ENCODE measurements around the gene KCTD14.
"Not testable (repeated sequence)": the region's sequence is repeated elsewhere in the genome, so short reads cannot be mapped to it uniquely, and the experiment has no call there.

Gene KCTD14, protein sequence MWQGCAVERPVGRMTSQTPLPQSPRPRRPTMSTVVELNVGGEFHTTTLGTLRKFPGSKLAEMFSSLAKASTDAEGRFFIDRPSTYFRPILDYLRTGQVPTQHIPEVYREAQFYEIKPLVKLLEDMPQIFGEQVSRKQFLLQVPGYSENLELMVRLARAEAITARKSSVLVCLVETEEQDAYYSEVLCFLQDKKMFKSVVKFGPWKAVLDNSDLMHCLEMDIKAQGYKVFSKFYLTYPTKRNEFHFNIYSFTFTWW

DNA sequence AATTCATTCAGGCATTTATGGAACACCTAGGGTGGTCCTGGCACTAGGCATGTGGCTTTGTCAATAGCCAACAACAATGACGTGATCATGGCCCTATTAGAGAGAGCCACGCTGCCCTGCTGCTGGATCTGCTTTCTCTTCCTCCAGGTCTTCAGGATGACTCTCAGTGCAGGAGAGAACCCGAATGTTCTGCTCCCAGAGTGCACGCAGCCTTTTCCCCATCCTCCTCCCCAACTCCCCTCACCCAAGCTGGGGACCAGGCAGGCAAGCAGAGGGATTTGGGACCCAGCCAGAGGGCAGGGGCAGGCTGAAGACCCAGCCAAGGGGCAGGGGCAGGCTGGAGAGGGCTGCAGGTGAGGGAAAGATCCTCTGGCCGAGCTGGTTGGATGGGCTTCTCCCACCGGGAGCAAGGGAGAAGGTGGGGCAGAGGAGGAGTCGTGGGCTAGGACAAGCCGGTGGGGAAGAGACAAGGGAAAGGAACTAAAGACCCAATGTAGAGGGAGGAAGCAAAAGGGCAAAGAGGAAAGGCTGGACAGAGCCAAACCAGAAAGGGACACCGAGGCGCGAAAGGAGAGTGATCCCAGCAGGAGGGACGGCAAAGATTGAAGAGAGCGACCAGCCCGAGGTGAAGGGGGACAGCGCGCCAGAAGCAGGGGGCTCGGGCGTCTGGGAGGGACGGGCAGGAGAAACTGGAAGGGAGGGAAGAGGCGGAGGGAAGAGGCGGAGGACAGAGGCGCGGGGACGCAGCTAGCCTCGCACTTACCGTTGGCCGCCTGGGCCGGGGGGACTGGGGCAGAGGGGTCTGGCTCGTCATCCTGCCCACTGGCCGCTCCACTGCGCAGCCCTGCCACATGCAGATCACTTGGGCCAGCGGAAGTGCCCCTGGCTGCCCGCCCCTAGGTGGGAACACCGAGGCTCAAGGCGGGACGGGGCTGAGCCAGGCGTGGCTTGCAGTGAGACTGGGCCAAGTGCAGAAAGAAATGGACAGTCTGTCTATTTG, at the start of gene KCTD14:
TSS of gene KCTD14 (minus strand) at position 880 of the 1,000 bp plus-strand sequence. CDS start at position 853, 27 bp downstream.
- DNase-seq (ENCODE audit: low read depth in 2 of 2) = no peak

DNA sequence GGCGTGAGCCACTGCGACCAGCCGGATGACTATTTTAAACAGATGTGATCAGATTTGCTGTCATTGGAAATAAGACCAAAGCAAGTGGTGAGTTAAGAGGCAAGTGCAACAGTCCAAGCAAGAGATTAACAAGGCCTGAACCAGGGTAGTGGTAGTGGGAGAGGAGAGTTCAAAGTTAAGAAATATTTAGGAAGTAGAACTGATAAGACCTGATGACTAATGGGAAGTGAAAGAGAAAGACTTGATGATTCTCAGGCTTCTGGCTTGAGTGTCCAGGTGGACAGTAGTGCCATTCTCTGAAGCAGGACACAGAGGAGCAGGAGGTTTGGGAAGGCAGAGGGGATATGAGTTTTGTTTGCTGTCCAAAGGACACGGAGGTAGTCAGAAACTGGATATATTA, 49.4 kb upstream of the KCTD14 start:
- DNase-seq (ENCODE audit: low read depth in 2 of 2) = no peak

DNA sequence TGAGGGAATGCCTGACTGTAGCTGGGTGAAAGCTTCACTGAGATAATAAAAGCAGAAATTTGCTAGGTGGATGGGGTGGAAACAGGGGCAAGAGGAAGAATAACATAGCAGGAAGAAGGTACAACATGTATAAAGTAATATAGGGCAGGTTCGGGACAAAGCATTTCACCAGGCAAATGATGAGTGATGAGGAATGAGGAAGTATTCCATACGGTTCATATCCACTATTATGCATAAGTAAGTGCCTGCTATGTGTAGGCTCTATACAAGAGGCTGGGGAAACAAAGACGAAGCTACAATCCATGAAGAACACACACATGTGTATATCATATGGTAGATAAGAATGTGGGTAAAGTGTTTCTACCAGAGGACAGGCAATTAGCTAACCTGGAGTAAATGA, 48.6 kb upstream of the KCTD14 start:
- no peak for DNase-seq (ENCODE audit: low read depth in 2 of 2)

DNA sequence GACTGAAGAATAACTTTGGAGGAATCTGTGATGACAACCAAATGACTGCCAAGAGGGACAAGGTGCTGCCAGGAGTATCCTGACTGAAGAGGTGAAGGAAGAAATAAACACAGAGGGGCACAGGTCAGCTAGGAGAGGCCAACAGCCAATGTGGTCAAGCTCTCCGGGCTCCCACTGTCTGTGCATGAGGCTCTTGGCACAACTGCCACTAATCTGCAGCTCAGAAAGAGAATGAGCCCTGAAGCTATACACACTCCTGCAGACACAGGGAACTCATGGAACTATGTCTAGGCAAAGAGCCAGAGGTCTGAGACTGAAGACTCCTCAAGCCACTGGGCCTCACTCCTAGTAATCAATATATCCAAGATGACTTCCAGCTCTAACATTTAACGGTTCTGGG, 47.5 kb upstream of the KCTD14 start:
- DNase-seq (ENCODE audit: low read depth in 2 of 2) = no peak

DNA sequence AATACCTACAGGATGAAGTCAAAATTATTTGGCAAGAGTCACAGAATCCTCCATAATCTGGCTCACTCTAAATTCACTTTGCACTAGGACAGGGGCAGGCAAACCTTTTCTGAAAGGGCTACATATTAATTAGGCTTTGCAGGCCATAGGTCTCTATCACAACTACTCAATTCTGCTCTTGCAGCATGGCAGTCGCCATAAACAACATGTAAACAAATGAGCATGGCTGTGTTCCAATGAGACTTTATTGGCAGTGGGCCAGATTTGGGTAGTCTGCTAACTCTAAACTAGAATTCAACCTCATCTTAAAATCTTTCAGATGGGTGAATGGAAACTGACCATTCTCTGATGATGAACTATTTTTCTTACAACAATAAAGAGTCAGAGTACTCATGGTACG, 46.4 kb upstream of the KCTD14 start:
- no peak for DNase-seq (ENCODE audit: low read depth in 2 of 2)

DNA sequence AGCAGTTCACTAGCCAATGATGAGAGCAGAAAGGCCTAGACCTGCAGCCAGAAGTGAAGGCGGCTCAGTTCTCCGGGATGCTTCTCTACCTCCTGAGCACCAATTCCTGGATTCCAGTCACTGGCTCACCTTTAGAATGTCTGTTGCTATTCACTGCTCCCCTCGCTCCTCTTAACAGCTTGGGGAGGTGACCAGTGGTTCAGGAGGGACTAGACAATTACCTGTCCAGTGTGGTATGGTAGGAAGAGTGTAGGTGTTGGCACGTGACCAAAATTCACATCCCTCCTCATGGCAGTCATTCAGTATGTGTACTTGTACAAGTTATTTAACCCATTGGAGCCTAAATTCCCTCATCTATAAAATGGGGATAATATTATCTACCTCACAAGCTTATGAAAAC, 44.6 kb upstream of the KCTD14 start:
- no peak for DNase-seq (ENCODE audit: low read depth in 2 of 2)

DNA sequence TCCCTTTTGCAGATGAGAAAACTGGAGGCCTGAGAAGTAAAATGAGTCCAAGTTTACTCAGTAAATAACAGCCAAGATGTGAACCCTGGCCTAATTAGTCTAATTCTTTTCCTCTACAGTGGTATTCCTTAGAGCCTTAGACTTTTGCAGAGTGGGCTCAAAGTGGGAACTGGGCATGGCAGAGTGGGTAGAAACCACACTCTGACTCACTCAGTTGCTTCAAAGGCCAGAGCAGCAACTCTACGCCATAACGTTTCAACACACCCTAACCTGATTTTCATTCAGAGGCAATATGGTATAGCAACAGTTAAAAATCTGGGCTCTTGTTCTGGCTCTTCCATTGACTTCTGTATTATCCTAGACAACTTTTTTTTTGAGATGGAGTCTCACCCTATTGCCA, 43.4 kb upstream of the KCTD14 start:
- DNase-seq (ENCODE audit: low read depth in 2 of 2) = no peak

DNA sequence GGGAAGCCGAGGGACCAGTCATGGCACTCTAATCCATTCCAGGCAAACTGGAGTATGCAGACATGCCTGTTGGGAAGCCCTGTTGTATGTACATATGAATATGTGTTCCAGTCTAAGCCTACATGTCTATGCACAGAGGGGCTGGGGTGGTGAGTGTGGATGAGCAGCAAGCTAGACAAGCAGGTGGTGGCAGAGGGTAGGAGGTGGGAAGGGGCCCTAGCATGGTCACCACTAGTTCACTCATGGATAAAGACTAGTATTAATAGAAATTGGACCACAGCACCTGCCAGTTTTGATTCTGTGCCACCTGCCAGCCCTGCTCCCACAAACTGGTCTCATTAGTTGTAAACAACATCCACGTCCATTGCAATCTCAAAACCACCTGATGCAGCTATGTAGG, 42.1 kb upstream of the KCTD14 start:
- DNase-seq (ENCODE audit: low read depth in 2 of 2) = no peak

DNA sequence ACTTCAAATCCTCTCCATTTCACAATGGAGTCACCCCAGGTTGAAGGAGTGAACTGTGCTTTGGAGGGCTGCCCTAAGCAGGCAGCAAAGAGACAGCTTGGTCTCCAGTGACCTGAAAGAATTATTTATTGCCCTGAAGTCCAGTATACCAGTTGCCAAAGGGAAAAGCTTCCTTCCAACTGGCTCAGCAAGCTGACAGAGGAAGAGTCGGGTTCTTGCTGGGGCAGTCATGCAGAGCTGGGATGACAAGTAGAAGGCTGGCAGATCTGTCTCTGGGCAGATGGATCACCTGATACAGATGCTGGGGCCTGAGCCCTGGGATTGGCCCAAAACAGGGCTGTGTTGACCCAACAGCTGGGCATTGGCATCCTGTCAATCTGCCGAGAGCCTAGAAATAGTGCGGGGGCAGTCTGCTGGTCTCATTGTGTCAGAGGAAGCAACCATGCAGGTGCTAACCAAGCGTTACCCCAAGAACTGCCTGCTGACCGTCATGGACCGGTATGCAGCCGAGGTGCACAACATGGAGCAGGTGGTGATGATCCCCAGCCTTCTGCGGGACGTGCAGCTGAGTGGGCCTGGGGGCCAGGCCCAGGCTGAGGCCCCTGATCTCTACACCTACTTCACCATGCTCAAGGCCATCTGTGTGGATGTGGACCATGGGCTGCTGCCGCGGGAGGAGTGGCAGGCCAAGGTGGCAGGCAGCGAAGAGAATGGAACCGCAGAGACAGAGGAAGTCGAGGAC, 40.5 kb upstream of the KCTD14 start, which contains the start of gene THRSP:
TSS of gene THRSP (plus strand) at position 422 of the 742 bp plus-strand sequence. CDS start at position 443, 21 bp downstream.
- DNase-seq (ENCODE audit: low read depth in 2 of 2) = no peak

DNA sequence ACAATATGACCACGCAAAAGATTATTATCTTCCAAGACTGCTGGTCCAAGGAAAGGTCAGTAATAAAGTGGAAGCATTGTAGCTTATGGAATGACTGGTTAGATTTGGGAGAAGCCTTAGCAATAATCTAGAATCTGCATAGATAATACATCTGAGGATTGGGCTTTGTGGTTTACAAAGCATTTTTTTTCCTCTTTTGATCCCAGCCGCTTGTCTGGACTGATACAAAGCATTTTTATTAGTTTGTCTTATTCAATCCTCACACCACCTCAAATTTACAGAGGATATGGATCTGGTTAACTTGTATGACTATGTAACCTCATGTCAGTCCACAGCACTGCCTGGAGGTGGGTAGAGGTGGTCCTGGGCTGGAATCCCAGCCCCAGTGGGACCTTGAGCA, 39.6 kb upstream of the KCTD14 start:
- DNase-seq (ENCODE audit: low read depth in 2 of 2) = no peak

DNA sequence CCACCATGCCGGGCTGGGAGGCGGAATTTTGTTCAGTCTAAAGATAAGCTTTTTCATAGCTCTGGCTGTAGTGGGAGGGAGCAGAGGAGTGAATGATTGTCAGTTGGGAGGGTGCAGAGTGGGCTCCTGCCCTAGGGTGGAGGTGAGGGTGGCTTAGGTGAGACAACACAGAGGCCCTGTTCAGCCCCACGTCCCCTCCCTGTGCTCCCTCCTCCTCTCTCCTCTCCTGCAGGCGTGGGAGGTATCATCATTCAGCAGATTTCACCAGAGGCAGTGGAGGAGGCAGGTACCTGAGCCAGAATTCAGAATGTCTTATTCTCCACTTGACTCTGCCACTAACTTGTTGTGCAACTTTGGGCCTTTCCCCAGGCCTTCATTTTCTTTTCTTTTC, 38.8 kb upstream of the KCTD14 start:
- no peak for DNase-seq (ENCODE audit: low read depth in 2 of 2)

DNA sequence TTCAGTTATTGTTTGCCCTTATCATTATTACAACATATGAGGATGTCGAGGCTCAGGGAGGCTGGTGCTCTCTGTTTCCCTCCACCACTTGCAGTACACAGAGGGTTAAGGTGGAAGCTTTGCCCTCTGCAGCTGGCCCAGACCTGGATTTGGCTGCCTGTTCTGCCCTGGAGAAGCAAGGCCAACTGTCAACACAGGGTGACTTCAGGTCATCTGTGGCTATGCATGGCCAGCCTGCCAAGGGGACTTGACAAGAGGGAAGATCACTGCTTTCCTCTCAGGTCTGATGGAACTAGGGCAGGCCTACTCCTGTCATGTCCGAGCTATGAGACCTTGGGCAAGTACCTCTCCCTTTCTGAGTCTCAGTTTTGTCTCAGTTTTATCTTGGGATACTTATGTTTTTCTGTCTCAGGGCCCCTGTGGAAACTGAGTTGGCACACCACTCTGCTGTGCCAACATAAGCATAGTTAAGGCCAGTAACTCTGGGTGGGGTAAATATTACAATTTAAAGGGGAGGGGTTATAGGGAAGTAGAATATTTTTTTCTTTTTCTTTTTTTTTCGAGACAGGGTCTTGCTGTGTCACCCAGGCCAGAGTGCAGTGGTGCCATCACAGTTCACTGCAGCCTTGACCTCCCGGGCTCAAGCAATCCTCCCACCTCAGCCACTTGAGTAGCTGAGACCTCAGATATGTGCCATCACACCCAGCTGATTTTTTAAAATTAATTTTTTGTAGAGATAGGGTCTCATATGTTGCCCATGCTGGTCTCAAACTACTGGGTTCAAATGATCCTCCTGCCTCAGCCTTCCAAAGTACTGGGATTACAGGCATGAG, 38.2 kb upstream of the KCTD14 start:
- DNase-seq (ENCODE audit: low read depth in 2 of 2) = no peak

DNA sequence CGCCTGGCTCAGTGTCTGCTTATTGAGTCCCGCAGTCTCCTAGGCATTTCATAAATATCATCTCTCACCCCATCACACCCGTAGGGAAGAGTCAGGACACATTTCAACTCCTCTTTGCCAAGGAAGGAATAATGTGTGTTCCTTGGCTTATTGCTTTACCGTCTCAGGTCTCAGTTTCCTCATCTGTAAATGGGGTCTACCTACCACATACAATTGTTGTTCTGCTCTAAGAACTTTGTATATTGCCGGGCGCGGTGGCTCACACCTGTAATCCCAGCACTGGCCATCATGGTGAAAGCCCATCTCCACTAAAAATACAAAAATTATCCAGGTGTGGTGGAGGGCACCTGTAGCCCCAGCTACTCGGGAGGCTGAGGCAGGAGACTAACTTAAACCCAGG, 37.5 kb upstream of the KCTD14 start:
- no peak for DNase-seq (ENCODE audit: low read depth in 2 of 2)

DNA sequence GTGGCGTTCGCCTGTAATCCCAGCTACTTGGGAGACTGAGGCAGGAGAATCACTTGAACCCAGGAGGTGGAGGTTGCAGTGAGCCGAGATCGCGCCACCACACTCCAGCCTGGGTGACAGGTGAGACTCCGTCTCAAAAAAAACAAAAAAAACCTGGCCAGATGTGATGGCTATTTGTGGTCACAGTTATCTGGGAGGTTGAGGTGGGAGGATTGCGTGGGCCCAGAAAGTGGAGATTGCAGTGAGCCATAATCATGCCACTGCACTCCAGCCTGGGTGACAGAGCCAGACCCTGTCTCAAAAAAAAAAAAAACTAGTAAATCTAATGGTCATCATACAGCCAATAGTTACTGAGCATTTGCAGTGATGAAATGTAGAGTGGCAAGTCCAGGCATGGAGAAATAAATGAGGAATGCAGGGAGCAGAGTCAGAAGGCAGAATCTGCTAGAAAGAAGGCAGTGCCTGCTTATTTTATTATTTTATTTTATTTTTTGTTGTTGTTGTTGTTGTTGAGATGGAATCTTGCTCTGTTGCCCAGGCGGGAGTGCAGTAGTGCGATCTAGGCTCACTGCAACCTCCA, 36.8 kb upstream of the KCTD14 start:
- DNase-seq (ENCODE audit: low read depth in 2 of 2) = not testable (repeated sequence)

DNA sequence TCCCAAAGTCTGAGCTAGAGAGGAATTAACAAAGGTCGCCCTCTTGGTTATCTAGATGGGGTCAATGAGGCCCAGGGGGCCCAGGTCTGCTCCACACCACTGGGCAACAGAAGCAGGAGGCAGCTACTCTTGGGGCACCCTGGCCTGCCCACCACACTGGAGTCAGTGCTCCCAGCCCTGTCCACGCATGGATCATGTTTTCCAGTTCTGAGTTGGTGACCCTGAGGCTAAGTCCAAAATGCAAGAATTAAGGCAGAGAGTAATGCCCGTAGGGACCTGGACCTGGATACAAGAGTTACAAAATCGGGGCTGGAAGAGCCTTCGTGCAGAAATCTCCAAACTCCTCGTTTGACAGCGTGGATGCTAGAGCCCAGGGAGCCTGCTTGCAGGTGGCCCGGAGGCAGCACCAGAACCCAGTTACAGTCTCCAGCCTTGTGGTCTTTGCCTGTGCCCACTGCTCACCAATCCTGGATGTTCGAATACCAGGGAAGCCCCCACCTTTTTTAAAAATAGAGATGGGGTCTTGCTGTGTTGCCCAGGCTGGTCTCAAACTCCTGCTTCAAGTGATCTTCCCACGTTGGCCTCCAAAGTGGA, 34.5 kb upstream of the KCTD14 start:
- DNase-seq (ENCODE audit: low read depth in 2 of 2) = no peak

DNA sequence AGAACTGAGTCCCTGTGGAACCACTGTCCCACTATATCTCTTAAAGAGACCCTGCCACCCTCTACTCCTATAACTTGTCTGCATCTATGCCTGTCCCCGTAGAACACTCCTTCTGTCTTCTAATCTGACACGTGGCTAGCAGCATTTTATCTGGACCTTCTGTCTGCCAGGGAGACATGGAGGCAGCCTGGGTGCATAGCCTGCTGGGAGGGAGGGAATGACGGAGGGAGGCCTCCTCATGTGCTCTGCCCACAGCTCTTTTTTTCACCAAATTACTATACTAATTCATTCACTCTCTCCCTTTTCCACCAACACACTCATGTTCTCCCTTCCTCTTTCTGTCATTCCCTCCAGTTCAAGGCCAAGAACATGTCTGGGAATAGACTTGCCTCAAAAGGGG, 33.0 kb upstream of the KCTD14 start:
- no peak for DNase-seq (ENCODE audit: low read depth in 2 of 2)

DNA sequence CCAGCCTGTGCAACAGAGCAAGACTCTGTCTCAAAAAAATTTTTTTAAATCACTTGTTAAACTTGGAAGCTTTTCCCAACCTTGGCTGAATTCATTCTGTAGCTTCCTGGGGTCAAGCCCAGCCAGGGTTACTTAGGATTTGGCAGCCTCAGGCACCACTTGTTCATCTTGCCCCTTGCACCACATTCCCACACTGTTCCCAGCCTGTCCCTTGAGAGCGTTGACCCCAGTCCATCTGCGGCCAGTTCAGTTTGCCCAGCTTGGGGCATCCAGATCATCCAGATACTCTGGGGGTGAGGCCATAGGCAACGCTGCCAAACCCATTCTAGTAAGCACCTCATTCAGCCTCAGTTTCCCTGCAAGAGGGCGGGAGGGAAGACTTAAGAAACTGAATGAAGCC, 31.9 kb upstream of the KCTD14 start:
- no peak for DNase-seq (ENCODE audit: low read depth in 2 of 2)

DNA sequence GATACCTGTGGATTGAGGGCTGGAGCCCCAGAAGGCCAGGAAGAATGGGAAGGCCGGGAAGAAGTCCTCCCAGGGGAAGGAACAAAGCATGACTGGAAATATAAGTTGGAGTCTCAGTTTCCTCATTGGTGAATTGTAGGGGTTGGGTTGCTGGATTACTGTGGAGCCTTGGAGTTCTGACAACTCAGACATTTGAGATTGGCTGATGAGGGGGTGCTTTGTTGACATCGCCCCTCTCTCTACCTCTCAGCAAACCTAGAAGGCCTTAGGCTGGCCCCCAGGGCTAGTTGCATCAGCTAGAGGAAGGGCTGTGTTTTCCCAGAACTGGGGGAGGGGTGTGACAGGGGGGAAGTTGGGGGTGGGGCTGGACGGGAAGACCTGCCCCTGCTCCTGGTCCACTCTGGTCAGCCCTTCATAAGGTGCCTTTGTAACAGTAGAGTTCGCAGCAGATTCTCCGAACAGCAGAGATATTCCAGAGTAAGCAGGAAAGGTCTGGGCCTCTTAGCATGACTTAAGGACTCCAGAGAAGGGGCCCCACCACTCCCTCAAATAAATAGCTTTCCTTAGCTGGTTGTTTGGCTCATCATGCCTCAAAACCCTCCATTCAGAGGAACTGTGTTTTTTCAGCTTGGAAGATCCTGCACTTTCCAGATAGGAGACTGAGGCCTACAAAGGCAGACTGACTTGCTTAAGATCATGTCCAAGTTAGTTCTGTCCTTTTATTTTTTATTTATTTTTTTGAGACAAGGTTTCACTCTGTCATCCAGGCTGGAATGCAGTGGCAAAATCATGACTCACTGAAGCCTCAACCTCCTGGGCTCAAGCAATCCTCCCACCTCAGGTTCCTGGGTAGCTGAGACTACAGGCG, 28.1 kb upstream of the KCTD14 start:
- DNase-seq (ENCODE audit: low read depth in 2 of 2) = no peak

DNA sequence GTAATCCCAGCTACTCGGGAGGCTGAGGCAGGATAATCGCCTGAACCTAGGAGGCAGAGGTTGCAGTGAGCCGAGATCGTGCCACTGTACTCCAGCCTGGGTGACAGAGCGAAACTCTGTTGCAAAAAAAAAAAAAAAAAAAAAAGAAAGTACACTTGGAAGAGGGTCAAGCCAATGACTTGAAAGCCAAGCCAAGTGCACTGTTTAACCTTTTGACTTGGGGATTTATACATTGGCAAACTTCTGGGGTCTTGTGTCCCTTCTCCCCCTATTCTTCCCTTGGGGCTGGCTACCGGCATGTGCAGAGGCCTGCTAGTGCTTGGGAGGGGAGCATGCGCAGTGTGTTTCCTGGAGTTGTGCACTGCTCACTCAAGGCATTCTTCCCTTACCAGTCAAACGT, 26.3 kb upstream of the KCTD14 start:
- DNase-seq (ENCODE audit: low read depth in 2 of 2) = no peak

DNA sequence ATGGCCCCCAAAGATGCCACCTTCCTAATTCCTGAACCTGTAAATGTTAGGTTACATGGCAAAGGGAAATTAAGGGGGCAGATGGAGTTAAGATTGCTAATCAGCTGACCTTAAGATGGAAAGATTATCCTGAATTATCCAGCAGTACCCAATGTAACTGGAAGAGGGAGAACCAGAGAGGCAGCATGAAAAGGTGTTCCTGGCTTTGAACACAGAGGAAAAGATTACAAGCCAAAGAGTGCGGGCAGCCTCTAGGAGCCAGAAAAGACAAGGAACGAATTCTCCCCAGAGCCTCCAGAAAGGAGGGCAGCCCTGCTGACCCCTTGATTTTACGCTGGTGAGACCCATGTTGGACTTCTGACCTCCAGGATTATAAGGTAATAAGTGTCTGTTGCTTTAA, 25.5 kb upstream of the KCTD14 start:
- no peak for DNase-seq (ENCODE audit: low read depth in 2 of 2)

Data from stimulated activated CD8-positive, alpha-beta memory T cell treated with anti-CD3 and anti-CD28 coated beads, Interleukin-2, amount 100 ng/mL, for 1 hour (primary cell).